SH-SY5Y (cell line): Measurements from ENCODE around the gene GRIK3.
A peak's percentile ranks its signal among the peaks of the same experiment; 100 is the strongest.

Experiments used
- GATA2 ChIP-seq: IDR thresholded peaks from 2 replicates; pipeline ENCODE4 v1.6.1; 2011; ENCODE audit warnings: mild to moderate bottlenecking, low read depth, low read length
- GATA3 ChIP-seq: IDR thresholded peaks from 2 replicates; pipeline ENCODE4 v1.6.1; 2011; ENCODE audit warnings: low read depth, mild to moderate bottlenecking, low read length, moderate library complexity

Gene GRIK3

GRCh38 chr1:36838888-36839287, 195.4 kb downstream of the GRIK3 start:
- TF ChIP-seq GATA2, result no peak
- no peak for TF ChIP-seq GATA3

- TF ChIP-seq GATA2, result no peak
- TF ChIP-seq GATA3, result no peak
Observed at GRCh38 chr1:36836916-36837315, 197.4 kb downstream of the GRIK3 start.

- TF ChIP-seq GATA2, result no peak
- no peak for TF ChIP-seq GATA3
Observed at GRCh38 chr1:36836196-36836883, 198.0 kb downstream of the GRIK3 start.

GRCh38 chr1:36835696-36836095, 198.6 kb downstream of the GRIK3 start:
- no peak for TF ChIP-seq GATA2
- no peak for TF ChIP-seq GATA3

GRCh38 chr1:36835017-36835695, 199.2 kb downstream of the GRIK3 start:
- TF ChIP-seq GATA3, result no peak; the same call in 1 of the 2 replicates
- TF ChIP-seq GATA2, result peak; percentile 79

- no peak for TF ChIP-seq GATA3
- TF ChIP-seq GATA2, result 0 out of 2 replicates have a peak, but pooled peaks have one; percentile 6
Observed at GRCh38 chr1:36834586-36834985, 199.7 kb downstream of the GRIK3 start.

GRCh38 chr1:36831186-36831810, 203.0 kb downstream of the GRIK3 start:
- TF ChIP-seq GATA3 (no peak), GATA2 (no peak)

DNA sequence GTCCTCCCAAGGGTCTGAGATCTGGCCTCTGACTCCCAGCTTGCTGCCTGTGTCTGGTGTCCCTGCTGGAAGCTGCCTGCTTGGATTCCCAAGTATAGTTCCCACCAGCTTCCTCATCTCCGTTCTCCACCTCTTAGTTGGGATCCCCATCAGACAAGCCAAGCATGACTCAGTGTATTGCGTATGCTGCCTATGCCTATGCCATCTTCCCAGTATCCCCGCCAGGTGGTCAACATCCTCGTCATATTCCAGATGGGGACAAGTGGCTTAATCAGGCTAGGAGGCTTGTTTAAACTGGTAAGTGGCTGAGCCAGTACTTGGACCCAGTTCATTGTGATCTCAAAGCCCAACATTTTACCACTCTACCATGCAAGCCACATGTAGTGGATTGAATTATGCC, 204.4 kb downstream of the GRIK3 start:
- TF ChIP-seq GATA3 (no peak), GATA2 (no peak)

- TF ChIP-seq GATA2 (no peak), GATA3 (no peak)
Observed at GRCh38 chr1:36829066-36829465, 205.2 kb downstream of the GRIK3 start.

DNA sequence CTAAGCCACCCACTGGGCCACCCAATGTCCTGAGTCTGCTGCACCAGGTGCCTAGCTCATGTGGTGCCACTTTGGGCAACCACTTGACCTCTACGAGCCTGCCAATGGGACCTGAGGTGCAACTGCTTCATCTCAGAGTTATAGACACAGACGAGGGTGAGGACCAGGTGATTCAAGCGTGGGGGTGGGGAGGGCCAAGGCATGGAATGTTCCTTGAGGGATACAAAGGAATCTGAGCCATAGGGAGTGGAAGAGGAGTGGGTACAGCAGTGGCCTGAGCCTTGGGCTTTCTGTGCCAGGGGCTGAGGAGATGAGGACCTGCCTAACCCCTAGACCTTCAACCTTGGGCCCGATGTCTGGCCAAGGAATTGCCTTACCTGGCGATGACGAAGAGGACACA, 209.1 kb downstream of the GRIK3 start:
- TF ChIP-seq GATA2 (no peak), GATA3 (no peak)

GRCh38 chr1:36824390-36824861, 209.9 kb downstream of the GRIK3 start:
- no peak for TF ChIP-seq GATA3
- no peak for TF ChIP-seq GATA2

- TF ChIP-seq GATA2 (no peak), GATA3 (no peak)
Observed at GRCh38 chr1:36822648-36823047, 211.7 kb downstream of the GRIK3 start.

- TF ChIP-seq GATA2, result no peak
- no peak for TF ChIP-seq GATA3
Observed at GRCh38 chr1:36821386-36821785, 212.9 kb downstream of the GRIK3 start.

GRCh38 chr1:36818771-36819170, 215.5 kb downstream of the GRIK3 start:
- TF ChIP-seq GATA3 (no peak), GATA2 (no peak)
